Dermis microvascular lymphatic vessel endothelial cell (primary cell): ENCODE results near the gene FRS2. TPM values are rescaled to one million over a fixed set of nuclear protein-coding genes. Genes with fewer than 3 reads are reported as not detected.

Source experiments
- DNase-seq, 2 donors: peaks; one replicate each; pipeline versions ENCODE4 v3.0.0 to v3.0.0-alpha.2; 2010; ENCODE audit warnings: low read depth in 2 of 2
- total RNA-seq: library from RNA; depleted of rRNA; stranded (reverse); fragments of >200 nt; gene quantifications from 2 replicates; pipeline ENCODE4 v1.2.1, GENCODE V29; 2014

Gene FRS2
- total RNA-seq, 1 donor from 2014 or later = 16.2 TPM

- DNase-seq = no peak
These were observed 5.8 kb upstream of the FRS2 start for GRCh38 chr12:69464428-69464827.

- no peak for DNase-seq
These were observed 3.3 kb upstream of the FRS2 start for GRCh38 chr12:69466867-69467266.

- DNase-seq = no peak
These were observed 2.8 kb upstream of the FRS2 start for GRCh38 chr12:69467366-69467765.

GRCh38 chr12:69468237-69469026 lies 1.8 kb upstream of the FRS2 start:
- DNase-seq = no peak

- DNase-seq = no peak
These were observed 367 bp upstream of the FRS2 start for GRCh38 chr12:69469854-69470188.

GRCh38 chr12:69471076-69471430 lies 865 bp downstream of the FRS2 start:
- no peak for DNase-seq

- DNase-seq = no peak
These were observed 1.6 kb downstream of the FRS2 start for GRCh38 chr12:69471667-69472385.

- DNase-seq = no peak
These were observed 3.1 kb downstream of the FRS2 start for GRCh38 chr12:69473262-69473661.

GRCh38 chr12:69474456-69474855 lies 4.3 kb downstream of the FRS2 start:
- DNase-seq = no peak

- DNase-seq = peak; percentile 21 to 75
These were observed 5.2 kb downstream of the FRS2 start for GRCh38 chr12:69475237-69475975.

GRCh38 chr12:69476276-69477017 lies 6.3 kb downstream of the FRS2 start:
- no peak for DNase-seq

- DNase-seq = no peak
These were observed 9.5 kb downstream of the FRS2 start for GRCh38 chr12:69479675-69480074.

- DNase-seq = no peak
These were observed 10.5 kb downstream of the FRS2 start for GRCh38 chr12:69480698-69481097.

GRCh38 chr12:69481133-69481532 lies 10.9 kb downstream of the FRS2 start:
- no peak for DNase-seq

GRCh38 chr12:69483700-69484099 lies 13.5 kb downstream of the FRS2 start:
- DNase-seq = no peak

- peak in 1 of 2 donors; percentile 17 for DNase-seq
These were observed 14.2 kb downstream of the FRS2 start for GRCh38 chr12:69484428-69484827.

GRCh38 chr12:69490920-69491643 lies 20.9 kb downstream of the FRS2 start:
- no peak for DNase-seq

- no peak for DNase-seq
These were observed 22.6 kb downstream of the FRS2 start for GRCh38 chr12:69492739-69493138.

- DNase-seq = no peak
These were observed 24.9 kb downstream of the FRS2 start for GRCh38 chr12:69495071-69495470.

- DNase-seq = no peak
These were observed 27.3 kb downstream of the FRS2 start for GRCh38 chr12:69497308-69498026.
